ENCODE results near the gene PTPRS. TPM values are rescaled to one million over a fixed set of nuclear protein-coding genes. Genes with fewer than 3 reads are reported as not detected.
A peak's percentile ranks its signal among the peaks of the same experiment; 100 is the strongest.

PTPRS gene
- polyA plus RNA-seq, 1 donor, result 44.8 TPM

DNA sequence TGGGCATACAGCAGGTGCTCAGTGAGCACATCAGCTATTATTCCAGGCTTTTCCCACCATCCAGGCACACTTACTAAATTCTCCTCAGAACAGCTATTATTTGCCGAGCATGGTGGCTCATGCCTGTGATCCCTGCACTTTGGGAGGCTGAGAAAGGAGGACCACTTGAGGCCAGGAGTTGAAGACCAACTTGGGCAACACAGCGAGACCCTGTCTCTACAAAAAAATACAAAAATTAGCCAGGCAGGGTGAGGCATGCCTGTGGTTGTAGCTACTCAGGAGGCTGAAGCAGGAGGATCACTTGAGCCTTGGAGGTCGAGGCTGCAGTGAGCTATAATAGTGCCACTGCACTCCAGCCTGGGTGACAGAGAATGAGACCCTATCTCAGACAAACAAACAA lies 35.4 kb downstream of the PTPRS start:
- DNase-seq, result no peak

DNA sequence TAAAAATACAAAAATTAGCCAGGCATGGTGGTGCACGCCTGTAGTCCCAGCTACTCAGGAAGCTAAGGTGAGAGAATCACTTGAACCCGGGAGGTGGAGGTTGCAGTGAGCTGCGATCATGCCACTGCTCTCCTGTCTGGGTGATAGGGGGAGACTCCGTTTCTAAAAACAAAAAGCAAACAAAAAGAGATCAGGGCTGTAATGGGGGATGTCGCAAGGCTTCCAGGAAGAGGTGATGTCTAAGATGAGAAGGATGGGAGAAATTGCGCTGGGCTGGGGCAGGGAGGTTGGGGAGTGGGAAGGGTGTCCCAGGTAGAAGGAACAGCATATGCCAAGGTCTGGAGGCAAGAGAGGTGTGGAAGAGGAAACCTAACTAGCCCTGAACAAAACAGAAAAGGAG lies 36.1 kb downstream of the PTPRS start:
- no peak for DNase-seq

GRCh38 chr19:5303208-5303607 lies 37.4 kb downstream of the PTPRS start:
- no peak for DNase-seq

GRCh38 chr19:5302396-5302795 lies 38.2 kb downstream of the PTPRS start:
- DNase-seq, result no peak

GRCh38 chr19:5299137-5299536 lies 41.5 kb downstream of the PTPRS start:
- DNase-seq, result no peak

DNA sequence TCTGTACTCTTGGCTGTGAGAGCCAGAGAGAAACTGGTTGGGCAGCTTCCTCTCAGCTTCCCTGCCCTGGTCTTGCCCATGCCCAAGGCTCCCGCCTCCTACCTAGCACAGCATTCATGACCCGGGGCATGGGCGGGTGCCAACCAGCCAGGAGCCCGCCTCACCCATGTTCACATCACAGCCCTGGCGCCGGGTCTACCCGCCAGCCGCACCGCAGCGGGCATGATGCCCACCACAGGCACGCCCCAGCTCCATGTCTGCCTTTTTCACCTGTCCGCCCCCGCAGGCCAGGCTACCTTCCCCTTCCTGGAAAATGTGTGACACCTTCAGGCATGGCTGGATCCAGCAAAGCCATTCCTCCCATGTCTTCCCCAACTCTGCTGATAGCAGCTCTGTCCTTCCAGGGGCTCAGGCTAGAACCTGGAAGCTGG lies 42.1 kb downstream of the PTPRS start:
- DNase-seq, result no peak

GRCh38 chr19:5297272-5297669 lies 43.3 kb downstream of the PTPRS start:
- DNase-seq, result no peak

DNA sequence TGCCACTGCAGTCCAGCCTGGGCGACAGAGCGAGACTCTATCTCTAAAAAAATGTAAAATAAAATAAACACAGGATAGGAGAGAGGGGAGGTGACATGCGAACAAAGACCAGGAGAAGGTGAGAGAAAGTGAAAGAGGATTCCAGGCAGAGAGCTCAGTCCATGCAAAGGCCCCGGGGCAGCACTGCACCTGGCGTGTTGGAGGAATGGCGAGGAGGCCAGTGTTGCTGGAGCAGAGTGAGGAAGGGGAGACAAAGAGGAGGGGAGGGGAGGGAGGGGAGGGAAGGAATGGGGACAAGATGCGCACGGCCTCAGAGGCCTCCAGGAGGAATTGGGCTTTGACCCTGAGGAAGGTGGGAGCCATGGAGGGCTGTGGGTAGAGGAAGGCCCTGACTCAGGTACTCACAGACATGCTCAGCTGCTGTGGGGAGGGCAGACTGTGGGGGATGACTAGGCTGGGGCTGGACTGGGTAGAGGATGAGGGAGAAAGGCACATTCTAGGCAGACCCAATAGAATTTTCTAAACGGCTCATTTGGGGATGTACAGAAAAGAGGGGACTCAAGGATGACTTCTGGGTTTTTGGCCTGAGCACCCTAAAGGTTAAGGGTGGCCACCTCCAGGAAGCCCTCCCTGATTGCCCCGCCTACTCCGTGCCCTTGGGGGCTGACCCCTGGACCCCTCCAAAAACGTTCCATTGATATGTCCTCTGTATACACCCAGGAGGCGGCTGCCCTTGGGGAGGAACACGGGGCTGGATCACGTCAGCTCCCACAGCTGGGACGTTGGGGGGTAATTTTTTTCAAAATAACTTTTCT lies 43.9 kb downstream of the PTPRS start:
- no peak for DNase-seq

DNA sequence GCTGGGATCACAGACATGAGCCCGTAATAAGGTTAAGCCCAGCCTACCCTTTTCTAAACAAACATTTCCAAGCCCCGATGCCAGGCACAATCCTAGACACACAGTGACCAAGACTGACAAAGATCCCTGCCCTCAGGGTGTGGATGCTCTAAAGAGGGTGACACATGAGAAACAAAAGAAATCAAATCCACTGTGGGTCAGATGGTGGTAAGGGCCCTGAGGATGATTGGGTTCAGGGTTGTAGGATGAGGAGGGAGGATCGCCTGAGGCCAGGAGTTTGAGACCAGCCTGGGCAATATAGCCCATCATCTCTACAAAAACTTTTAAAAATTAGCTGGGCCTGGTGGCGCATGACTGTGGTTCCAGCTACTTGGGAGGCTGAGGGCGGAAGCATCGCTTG lies 44.6 kb downstream of the PTPRS start:
- no peak for DNase-seq

DNA sequence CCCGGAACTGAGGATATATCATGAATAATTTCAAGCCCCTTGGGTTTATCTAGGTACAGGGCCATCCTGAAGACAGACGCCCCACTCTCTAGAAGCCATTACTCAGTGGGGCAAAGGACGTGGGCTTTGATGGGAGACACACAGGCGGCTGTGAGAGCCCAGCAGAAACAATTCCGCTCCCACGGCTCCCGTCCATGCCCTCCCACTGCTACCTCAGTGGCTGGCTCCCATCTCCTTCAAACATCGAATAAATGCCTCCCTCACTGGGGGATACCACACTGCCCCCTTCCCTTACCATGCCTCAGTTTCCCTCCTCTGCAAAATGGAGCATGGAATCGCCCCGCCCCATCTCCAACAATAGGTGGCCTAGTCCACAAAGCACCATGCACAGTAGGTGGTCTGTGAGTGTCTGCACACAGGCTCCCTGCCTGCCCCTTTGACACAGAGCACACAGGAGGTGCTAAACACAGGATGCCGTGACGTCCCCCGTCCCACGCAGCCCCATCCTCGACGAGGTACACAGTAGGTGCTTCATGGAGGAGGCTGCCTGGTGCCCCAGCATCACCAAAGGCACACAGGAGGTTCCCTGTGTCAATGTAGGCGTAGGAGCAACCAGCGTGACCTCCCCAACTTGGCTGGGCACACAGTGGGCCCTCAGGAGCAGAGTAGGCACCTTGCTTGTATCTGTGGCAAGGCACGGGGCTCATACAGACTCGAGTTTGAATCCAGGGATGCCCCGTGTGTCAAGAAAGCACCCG lies 46.0 kb downstream of the PTPRS start:
- DNase-seq, result no peak

GRCh38 chr19:5293612-5294378 lies 46.8 kb downstream of the PTPRS start:
- DNase-seq, result peak; percentile 52

DNA sequence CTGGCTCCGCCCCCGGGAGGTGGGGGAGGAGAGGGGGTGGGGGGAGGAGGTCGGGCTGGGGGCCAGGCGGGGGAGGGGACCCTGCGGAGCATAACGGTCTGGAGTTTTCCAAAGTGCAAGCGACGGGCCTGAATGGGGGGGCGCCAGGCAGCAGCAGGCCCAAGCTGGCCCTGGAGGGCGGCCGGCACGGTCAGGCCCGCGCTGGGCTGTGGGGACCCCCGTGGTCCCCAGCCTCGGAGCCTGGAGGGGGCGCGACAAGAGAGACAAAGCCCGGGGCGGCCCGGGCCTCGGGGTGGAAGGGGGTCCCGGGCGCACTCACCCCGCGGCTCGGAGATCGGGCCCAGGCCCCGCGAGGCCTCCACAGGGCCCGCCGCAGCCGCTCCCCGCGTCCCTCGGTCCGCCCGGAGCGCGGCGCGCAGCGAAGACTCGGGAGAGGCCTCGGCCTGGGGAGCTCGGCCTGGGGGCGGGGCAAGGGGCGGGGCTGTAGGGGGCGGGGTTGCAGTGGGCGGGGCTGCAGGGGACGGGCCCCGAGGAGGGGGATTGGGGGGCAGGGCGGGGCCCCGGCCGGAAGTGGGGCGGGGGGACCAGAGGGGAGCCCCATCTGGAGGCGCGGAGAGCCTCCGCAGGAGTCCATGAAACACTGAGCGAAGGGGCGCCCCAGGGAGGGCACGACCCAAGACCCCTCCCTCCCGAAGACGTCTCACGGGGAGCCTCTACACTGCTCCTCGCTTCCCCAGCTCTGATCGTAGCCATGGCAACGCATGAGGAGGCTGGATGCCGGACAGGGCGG lies 47.6 kb downstream of the PTPRS start:
- DNase-seq, result peak; percentile 70

DNA sequence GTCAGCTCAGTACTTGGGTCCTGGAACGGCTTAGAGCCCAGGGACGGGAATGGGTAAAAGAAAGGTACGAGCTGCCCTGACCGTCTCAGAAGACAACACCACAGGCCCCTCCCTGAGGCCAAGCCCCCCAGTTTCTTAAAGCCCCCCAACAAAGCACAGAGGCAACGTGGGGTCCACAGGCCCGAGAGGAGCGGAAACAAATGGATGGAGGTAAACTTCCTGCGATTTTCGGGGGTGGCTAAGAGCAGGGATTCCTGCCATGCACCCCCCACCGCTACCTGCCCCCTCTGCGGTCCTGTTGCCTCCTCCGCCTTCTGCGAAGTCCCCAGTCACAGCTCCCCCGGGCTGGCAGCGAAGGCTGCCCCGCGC lies 48.2 kb downstream of the PTPRS start:
- no peak for DNase-seq

- no peak for DNase-seq
These were observed 48.9 kb downstream of the PTPRS start for GRCh38 chr19:5291588-5292193.

Other genes starting within 250 kb of the PTPRS start
- not detected for gene ZNRF4, start 114.6 kb upstream of the PTPRS start, polyA plus RNA-seq (ENCODE audit: insufficient read length)
- gene TINCR, start 227.1 kb upstream of the PTPRS start, polyA plus RNA-seq (ENCODE audit: insufficient read length), result 0.86 TPM

Measured in hindlimb muscle (tissue), 1 donor.